OCI-LY7 (cell line): Measurements from ENCODE around the gene CTDSP1.

ENCODE experiments used
- CTCF ChIP-seq: fragments of 200-600 bp; sonication (generic); conservative IDR thresholded peaks from 2 replicates; pipeline ENCODE4 v1.5.1; 2014; ENCODE audit warnings: mild to moderate bottlenecking, antibody characterized with exemption, low read length, moderate library complexity, mixed read lengths
- EZH2phosphoT487 ChIP-seq: fragments of 200-600 bp; sonication (generic); IDR thresholded peaks from 2 replicates; pipeline ENCODE4 v1.6.1; 2018; ENCODE audit warnings: low read depth, borderline replicate concordance, mild to moderate bottlenecking, mixed run types, antibody characterized with exemption, low read length, moderate library complexity, mixed read lengths

GRCh38 chr2:218406949-218407618 is 7.4 kb downstream of the CTDSP1 start:
- TF ChIP-seq CTCF = no peak
- no peak for TF ChIP-seq EZH2phosphoT487
